Measurements from ENCODE around the gene ERICH6B.

DNA sequence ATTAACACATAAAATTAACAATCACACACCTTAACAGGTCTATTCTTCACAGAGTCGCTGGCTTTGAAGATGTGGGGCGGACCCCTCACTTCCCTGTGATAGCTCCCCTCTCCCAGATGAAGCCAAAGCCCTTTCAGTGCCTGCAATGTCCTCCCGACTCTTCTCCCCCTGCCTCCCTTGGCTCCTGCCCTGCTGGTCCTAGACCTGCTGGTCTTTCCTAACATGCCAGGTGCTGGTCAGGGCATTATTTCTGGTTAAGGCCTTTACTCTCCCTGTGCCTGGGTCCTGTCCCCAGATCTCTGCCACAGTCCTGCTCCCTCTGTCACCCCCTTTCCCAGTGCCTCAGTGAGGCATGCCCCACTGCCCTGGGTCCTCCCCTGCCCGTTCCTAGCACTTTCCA is 12.2 kb downstream of the ERICH6B start:
- no peak for TF ChIP-seq CREB1 (IDR thresholded peaks at IDR 0.05; ENCODE audit: low read depth)
- no peak for TF ChIP-seq FOXM1 (IDR thresholded peaks at IDR 0.05; ENCODE audit: borderline replicate concordance, low read depth)
- no peak for TF ChIP-seq RAD21 (IDR thresholded peaks at IDR 0.05; ENCODE audit: low read depth)
- TF ChIP-seq CEBPB (IDR thresholded peaks at IDR 0.05): no peak
- TF ChIP-seq, protein P1, sequence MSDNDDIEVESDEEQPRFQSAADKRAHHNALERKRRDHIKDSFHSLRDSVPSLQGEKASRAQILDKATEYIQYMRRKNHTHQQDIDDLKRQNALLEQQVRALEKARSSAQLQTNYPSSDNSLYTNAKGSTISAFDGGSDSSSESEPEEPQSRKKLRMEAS (IDR thresholded peaks at IDR 0.05): no peak
- TF ChIP-seq, protein P2, sequence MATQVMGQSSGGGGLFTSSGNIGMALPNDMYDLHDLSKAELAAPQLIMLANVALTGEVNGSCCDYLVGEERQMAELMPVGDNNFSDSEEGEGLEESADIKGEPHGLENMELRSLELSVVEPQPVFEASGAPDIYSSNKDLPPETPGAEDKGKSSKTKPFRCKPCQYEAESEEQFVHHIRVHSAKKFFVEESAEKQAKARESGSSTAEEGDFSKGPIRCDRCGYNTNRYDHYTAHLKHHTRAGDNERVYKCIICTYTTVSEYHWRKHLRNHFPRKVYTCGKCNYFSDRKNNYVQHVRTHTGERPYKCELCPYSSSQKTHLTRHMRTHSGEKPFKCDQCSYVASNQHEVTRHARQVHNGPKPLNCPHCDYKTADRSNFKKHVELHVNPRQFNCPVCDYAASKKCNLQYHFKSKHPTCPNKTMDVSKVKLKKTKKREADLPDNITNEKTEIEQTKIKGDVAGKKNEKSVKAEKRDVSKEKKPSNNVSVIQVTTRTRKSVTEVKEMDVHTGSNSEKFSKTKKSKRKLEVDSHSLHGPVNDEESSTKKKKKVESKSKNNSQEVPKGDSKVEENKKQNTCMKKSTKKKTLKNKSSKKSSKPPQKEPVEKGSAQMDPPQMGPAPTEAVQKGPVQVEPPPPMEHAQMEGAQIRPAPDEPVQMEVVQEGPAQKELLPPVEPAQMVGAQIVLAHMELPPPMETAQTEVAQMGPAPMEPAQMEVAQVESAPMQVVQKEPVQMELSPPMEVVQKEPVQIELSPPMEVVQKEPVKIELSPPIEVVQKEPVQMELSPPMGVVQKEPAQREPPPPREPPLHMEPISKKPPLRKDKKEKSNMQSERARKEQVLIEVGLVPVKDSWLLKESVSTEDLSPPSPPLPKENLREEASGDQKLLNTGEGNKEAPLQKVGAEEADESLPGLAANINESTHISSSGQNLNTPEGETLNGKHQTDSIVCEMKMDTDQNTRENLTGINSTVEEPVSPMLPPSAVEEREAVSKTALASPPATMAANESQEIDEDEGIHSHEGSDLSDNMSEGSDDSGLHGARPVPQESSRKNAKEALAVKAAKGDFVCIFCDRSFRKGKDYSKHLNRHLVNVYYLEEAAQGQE (IDR thresholded peaks at IDR 0.05; ENCODE audit: low read depth): no peak
- no peak for TF ChIP-seq YY1 (IDR thresholded peaks at IDR 0.05; ENCODE audit: low read depth)
- TF ChIP-seq TAF1 (IDR thresholded peaks at IDR 0.05; ENCODE audit: low read depth): no peak
